ENCODE data around the gene IGFALS.

GRCh38 chr16:1776991-1777374, 16.5 kb downstream of the IGFALS start:
- TF ChIP-seq CTCF (IDR thresholded peaks at IDR 0.05) (no peak), POLR2A (IDR thresholded peaks at IDR 0.05) (no peak)

All from ovary (tissue), 3 donors.